ENCODE measurements around the gene EPAS1. TPM values are rescaled to one million over a fixed set of nuclear protein-coding genes. Genes with fewer than 3 reads are reported as not detected.
A peak's percentile ranks its signal among the peaks of the same experiment; 100 is the strongest.

Gene EPAS1
- polyA plus RNA-seq, 2 of the 4 experiments (the other 2 are of a cell fraction): 128 to 143 TPM

GRCh38 chr2:46306330-46306751 is 9.1 kb downstream of the EPAS1 start (continued):
- no peak for TF ChIP-seq RFX5 (IDR thresholded peaks at IDR 0.05)

GRCh38 chr2:46306988-46307655 is 9.9 kb downstream of the EPAS1 start:
- DNase-seq (ENCODE audit: low read depth in 1 of 2, low spot score in 1 of 2) (peak in 1 of 2 experiments; percentile 56), FAIRE-seq (no peak), ATAC-seq (peak; percentile 9 to 42; a peak in 3 of 6 replicates)
- WGBS (ENCODE audit: missing lambda C conversion rate): 18% methylated on average over 8 of the region's 8 CpGs
- TF ChIP-seq NR3C1 (IDR thresholded peaks at IDR 0.05) (no peak), RFX5 (IDR thresholded peaks at IDR 0.05) (no peak), BHLHE40 (IDR thresholded peaks at IDR 0.05; ENCODE audit: low read depth, low read length) (no peak), FOSL2 (IDR thresholded peaks at IDR 0.05) (no peak), FOSL2 (CRISPR knock-in tag; IDR thresholded peaks at IDR 0.05) (peak; percentile 1; the same call in 1 of the 2 replicates), CBX2 (IDR thresholded peaks at IDR 0.05; ENCODE audit: borderline replicate concordance, low read depth) (no peak), MAX (IDR thresholded peaks at IDR 0.05) (peak; percentile 52), HOXA7 (CRISPR knock-in tag; IDR thresholded peaks at IDR 0.05) (no peak), ZFP36 (IDR thresholded peaks at IDR 0.05; ENCODE audit: borderline replicate concordance, partially characterized antibody) (no peak), PHF8 (IDR thresholded peaks at IDR 0.05; ENCODE audit: borderline replicate concordance, low read depth) (no peak), SMC3 (IDR thresholded peaks at IDR 0.05) (no peak; the same call in 2 of the 3 replicates), EP300 (IDR thresholded peaks at IDR 0.05) (peak; percentile 53 to 54; a peak in 2 of 5 replicates), EHMT2 (IDR thresholded peaks at IDR 0.05; ENCODE audit: low read depth) (no peak), POLR2AphosphoS2 (conservative IDR thresholded peaks at IDR 0.05; ENCODE audit: low read length) (no peak), NPAS2 (CRISPR knock-in tag; IDR thresholded peaks at IDR 0.05; ENCODE audit: borderline replicate concordance) (no peak), MYC (IDR thresholded peaks at IDR 0.05; ENCODE audit: borderline replicate concordance, low read length) (no peak), JUN (IDR thresholded peaks at IDR 0.05) (peak in 1 of 2 experiments; percentile 11; a peak in 1 of 5 replicates), RCOR1 (IDR thresholded peaks at IDR 0.05; ENCODE audit: low read depth, low read length) (no peak), GATA3 (IDR thresholded peaks at IDR 0.05; ENCODE audit: borderline replicate concordance) (peak; percentile 93), SREBF2 (IDR thresholded peaks at IDR 0.05) (no peak), RAD21 (conservative IDR thresholded peaks at IDR 0.05 in 1 of 2, IDR thresholded peaks at IDR 0.05 in 1 of 2) (no peak; a peak in 1 of 5 replicates), CEBPB (IDR thresholded peaks at IDR 0.05) (peak; percentile 81 to 89), HMGXB4 (CRISPR knock-in tag; IDR thresholded peaks at IDR 0.05; ENCODE audit: borderline replicate concordance) (no peak), JUNB (IDR thresholded peaks at IDR 0.05) (peak; percentile 49; the same call in 1 of the 2 replicates), CBX8 (IDR thresholded peaks at IDR 0.05) (no peak), HOXB5 (CRISPR knock-in tag; IDR thresholded peaks at IDR 0.05) (no peak), HEYL (CRISPR knock-in tag; IDR thresholded peaks at IDR 0.05) (no peak), ZNF302 (CRISPR knock-in tag; IDR thresholded peaks at IDR 0.05) (no peak), RNF2 (IDR thresholded peaks at IDR 0.05; ENCODE audit: borderline replicate concordance, low read depth) (no peak), FOSB (CRISPR knock-in tag; IDR thresholded peaks at IDR 0.05) (no peak), ZC3H11A (IDR thresholded peaks at IDR 0.05) (no peak), NFE2L2 (conservative IDR thresholded peaks at IDR 0.05; ENCODE audit: low read length) (no peak), ESRRA (IDR thresholded peaks at IDR 0.05; ENCODE audit: borderline replicate concordance, low read length) (0 out of 2 replicates have a peak, but pooled peaks have one; percentile 35), POLR2A (IDR thresholded peaks at IDR 0.05; ENCODE audit: low read length) (no peak)
- TF ChIP-seq, protein P1, sequence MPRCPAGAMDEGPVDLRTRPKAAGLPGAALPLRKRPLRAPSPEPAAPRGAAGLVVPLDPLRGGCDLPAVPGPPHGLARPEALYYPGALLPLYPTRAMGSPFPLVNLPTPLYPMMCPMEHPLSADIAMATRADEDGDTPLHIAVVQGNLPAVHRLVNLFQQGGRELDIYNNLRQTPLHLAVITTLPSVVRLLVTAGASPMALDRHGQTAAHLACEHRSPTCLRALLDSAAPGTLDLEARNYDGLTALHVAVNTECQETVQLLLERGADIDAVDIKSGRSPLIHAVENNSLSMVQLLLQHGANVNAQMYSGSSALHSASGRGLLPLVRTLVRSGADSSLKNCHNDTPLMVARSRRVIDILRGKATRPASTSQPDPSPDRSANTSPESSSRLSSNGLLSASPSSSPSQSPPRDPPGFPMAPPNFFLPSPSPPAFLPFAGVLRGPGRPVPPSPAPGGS (IDR thresholded peaks at IDR 0.05): no peak
- TF ChIP-seq, protein P2, sequence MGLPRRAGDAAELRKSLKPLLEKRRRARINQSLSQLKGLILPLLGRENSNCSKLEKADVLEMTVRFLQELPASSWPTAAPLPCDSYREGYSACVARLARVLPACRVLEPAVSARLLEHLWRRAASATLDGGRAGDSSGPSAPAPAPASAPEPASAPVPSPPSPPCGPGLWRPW (IDR thresholded peaks at IDR 0.05): no peak
- peaks cover 10% of the 10 kb centered on the region; the same call in 2 of the 3 replicates for H3K9me3 ChIP-seq
- peak overlapping the region; percentile 10; the same call in 2 of the 3 replicates for H3K4me3 ChIP-seq
- CTCF ChIA-PET: interaction anchor here (0.8 to 2.6 kb wide), 12 partner anchors 9 to 314 kb away, joined by 3 to 18 read pairs (median 4); no protein-coding TSS in a partner anchor
- peaks cover 100% of the 10 kb centered on the region for H3K4me1 ChIP-seq
- H3K27ac ChIP-seq: peak overlapping the region; percentile 71 to 92
- POLR2A ChIA-PET: interaction anchor here (1.0 to 1.3 kb wide), 2 partner anchors 10 to 28 kb away, joined by 4 read pairs; partner anchors contain the start of gene EPAS1
- H3K4me2 ChIP-seq: peak overlapping the region; percentile 67
